Left ventricle myocardium inferior (tissue), 1 donor: ENCODE results near the gene ANKS4B. TPM values are rescaled to one million over a fixed set of nuclear protein-coding genes. Genes with fewer than 3 reads are reported as not detected.

ENCODE experiments used
- DNase-seq: peaks from one replicate; pipeline ENCODE4 v3.0.0-alpha.2; 2020
- H3K27ac ChIP-seq: fragments of 200-600 bp; replicated peaks from 2 replicates; pipeline ENCODE4 v1.8.0; 2021
- H3K27me3 ChIP-seq: fragments of 200-600 bp; 2 replicates; pipeline ENCODE4 v1.8.0; 2021; ENCODE audit warnings: low read depth
- H3K36me3 ChIP-seq: fragments of 200-600 bp; 2 replicates; pipeline ENCODE4 v1.8.0; 2021
- H3K4me1 ChIP-seq: fragments of 200-600 bp; 2 replicates; pipeline ENCODE4 v1.8.0; 2021
- H3K4me3 ChIP-seq: fragments of 200-600 bp; 2 replicates; pipeline ENCODE4 v1.8.0; 2021; ENCODE audit warnings: mild to moderate bottlenecking, moderate library complexity
- H3K9me3 ChIP-seq: fragments of 200-600 bp; replicated peaks from 2 replicates; pipeline ENCODE4 v1.8.0; 2021
- intact Hi-C: fragments of 100-400 bp; cut with micrococcal nuclease; formaldehyde crosslinking; loops from one replicate; pipeline ENCODE4 v1.11.0; 2022
- total RNA-seq: library from RNA; stranded (reverse); fragmentation: NEBNext Ultra II Directional; extraction: Animal tissue kit (Norgen Biotek cat#: 25700); gene quantifications from one replicate; pipeline ENCODE4 v1.2.1, GENCODE V29; 2021
- TF ChIP-seq, protein P1 (sequence below): fragments of 200-600 bp; IDR thresholded peaks from 2 replicates; pipeline ENCODE4 v1.8.0; 2021; ENCODE audit warnings: antibody characterized with exemption, mild to moderate bottlenecking, borderline replicate concordance
- donor health status: DM: no; HTN: yes; CAD: no; lungs with severe emphysema.

ANKS4B gene
- total RNA-seq, 1 donor from 2014 or later: not detected

- Histone ChIP-seq H3K9me3 (no peaks in the 10 kb centered on the region), H3K36me3 (no peaks in the 10 kb centered on the region), H3K27me3 (no peaks in the 10 kb centered on the region), H3K27ac (no peak overlapping the region), H3K4me1 (peaks cover 23% of the 10 kb centered on the region), H3K4me3 (peak overlapping the region; percentile 79)
- TF ChIP-seq, protein P1, sequence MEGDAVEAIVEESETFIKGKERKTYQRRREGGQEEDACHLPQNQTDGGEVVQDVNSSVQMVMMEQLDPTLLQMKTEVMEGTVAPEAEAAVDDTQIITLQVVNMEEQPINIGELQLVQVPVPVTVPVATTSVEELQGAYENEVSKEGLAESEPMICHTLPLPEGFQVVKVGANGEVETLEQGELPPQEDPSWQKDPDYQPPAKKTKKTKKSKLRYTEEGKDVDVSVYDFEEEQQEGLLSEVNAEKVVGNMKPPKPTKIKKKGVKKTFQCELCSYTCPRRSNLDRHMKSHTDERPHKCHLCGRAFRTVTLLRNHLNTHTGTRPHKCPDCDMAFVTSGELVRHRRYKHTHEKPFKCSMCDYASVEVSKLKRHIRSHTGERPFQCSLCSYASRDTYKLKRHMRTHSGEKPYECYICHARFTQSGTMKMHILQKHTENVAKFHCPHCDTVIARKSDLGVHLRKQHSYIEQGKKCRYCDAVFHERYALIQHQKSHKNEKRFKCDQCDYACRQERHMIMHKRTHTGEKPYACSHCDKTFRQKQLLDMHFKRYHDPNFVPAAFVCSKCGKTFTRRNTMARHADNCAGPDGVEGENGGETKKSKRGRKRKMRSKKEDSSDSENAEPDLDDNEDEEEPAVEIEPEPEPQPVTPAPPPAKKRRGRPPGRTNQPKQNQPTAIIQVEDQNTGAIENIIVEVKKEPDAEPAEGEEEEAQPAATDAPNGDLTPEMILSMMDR: no peak
- intact Hi-C loops: no loop called here
- DNase-seq: no peak
These were observed 69.0 kb downstream of the ANKS4B start for GRCh38 chr16:21302454-21302853.

DNA sequence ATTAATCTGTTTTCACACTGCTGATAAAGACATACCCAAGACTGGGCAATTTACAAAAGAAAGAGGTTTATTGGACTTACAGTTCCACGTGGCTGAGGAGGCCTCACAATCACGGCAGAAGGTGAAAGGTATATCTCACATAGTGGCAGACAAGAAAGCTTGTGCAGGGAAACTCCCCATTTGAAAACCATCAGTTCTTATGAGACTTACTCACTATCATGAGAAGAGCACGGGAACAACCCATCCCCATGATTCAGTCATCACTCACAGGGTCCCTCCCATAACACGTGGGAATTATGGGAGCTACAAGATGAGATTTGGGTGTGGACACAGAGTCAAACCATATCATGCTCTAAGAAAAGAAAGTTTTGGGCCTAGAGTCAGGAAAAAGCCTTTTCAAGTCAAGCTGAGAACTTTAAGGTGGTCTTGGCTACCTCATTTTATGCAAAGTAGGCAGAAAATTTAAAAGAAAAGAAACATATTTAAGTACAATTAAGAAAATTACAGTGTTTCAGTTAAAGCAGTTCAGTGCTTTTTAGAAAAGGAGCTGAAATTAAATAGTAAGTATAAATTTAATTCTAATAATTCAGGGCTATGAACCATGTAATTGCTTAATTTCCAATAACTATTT lies 69.5 kb downstream of the ANKS4B start:
- Histone ChIP-seq H3K4me1 (peaks cover 23% of the 10 kb centered on the region), H3K27ac (no peak overlapping the region), H3K4me3 (no peak overlapping the region), H3K9me3 (no peaks in the 10 kb centered on the region), H3K27me3 (no peaks in the 10 kb centered on the region), H3K36me3 (no peaks in the 10 kb centered on the region)
- no peak for DNase-seq
- intact Hi-C loops: no loop called here
- TF ChIP-seq, protein P1: no peak

Other genes starting within 250 kb of the ANKS4B start
- 1.8 TPM for gene DNAH3, start 82.9 kb upstream of the ANKS4B start, total RNA-seq
- gene LDAF1, start 75.0 kb upstream of the ANKS4B start, total RNA-seq: 133 TPM
- gene ZP2, start 22.1 kb upstream of the ANKS4B start, total RNA-seq: not detected
- gene CRYM, start 44.6 kb downstream of the ANKS4B start, total RNA-seq: 147 TPM